ENCODE data around the gene CD79A.

CD79A gene

GRCh38 chr19:41872384-41872774 is 4.7 kb upstream of the CD79A start:
- TF ChIP-seq REST (IDR thresholded peaks at IDR 0.05; ENCODE audit: insufficient read depth in 1 of 2, low read depth in 2 of 2, low read length in 2 of 2) (no peak), POLR2AphosphoS5 (IDR thresholded peaks at IDR 0.05; ENCODE audit: low read depth, low read length) (peak; percentile 68)

- TF ChIP-seq FOXP2 (optimal IDR thresholded peaks at IDR 0.05; ENCODE audit: borderline replicate concordance, extremely low read depth, extremely low read length, insufficient read depth) (no peak), TAF1 (IDR thresholded peaks at IDR 0.05; ENCODE audit: borderline replicate concordance, insufficient read depth, low read length) (no peak), SIN3A (IDR thresholded peaks at IDR 0.05; ENCODE audit: borderline replicate concordance, insufficient read depth, low read length) (no peak), REST (IDR thresholded peaks at IDR 0.05; ENCODE audit: insufficient read depth in 1 of 2, low read depth in 2 of 2, low read length in 2 of 2) (no peak), POLR2AphosphoS5 (IDR thresholded peaks at IDR 0.05; ENCODE audit: low read depth, low read length) (no peak; the same call in 1 of the 2 replicates)
Observed at GRCh38 chr19:41872775-41873647, 4.1 kb upstream of the CD79A start.

- no peak for TF ChIP-seq SIN3A (IDR thresholded peaks at IDR 0.05; ENCODE audit: borderline replicate concordance, insufficient read depth, low read length)
- TF ChIP-seq POLR2AphosphoS5 (IDR thresholded peaks at IDR 0.05; ENCODE audit: low read depth, low read length) = no peak
- no peak for TF ChIP-seq TAF1 (IDR thresholded peaks at IDR 0.05; ENCODE audit: borderline replicate concordance, insufficient read depth, low read length)
- TF ChIP-seq REST (IDR thresholded peaks at IDR 0.05; ENCODE audit: insufficient read depth in 1 of 2, low read depth in 2 of 2, low read length in 2 of 2) = no peak
- no peak for TF ChIP-seq FOXP2 (optimal IDR thresholded peaks at IDR 0.05; ENCODE audit: borderline replicate concordance, extremely low read depth, extremely low read length, insufficient read depth)
Observed at GRCh38 chr19:41877916-41878905, 1.1 kb downstream of the CD79A start.

GRCh38 chr19:41879080-41879479 is 2.0 kb downstream of the CD79A start:
- TF ChIP-seq POLR2AphosphoS5 (IDR thresholded peaks at IDR 0.05; ENCODE audit: low read depth, low read length) (no peak), FOXP2 (optimal IDR thresholded peaks at IDR 0.05; ENCODE audit: borderline replicate concordance, extremely low read depth, extremely low read length, insufficient read depth) (no peak)

- TF ChIP-seq FOXP2 (optimal IDR thresholded peaks at IDR 0.05; ENCODE audit: borderline replicate concordance, extremely low read depth, extremely low read length, insufficient read depth) (no peak), TAF1 (IDR thresholded peaks at IDR 0.05; ENCODE audit: borderline replicate concordance, insufficient read depth, low read length) (no peak), POLR2AphosphoS5 (IDR thresholded peaks at IDR 0.05; ENCODE audit: low read depth, low read length) (no peak), SIN3A (IDR thresholded peaks at IDR 0.05; ENCODE audit: borderline replicate concordance, insufficient read depth, low read length) (no peak), REST (IDR thresholded peaks at IDR 0.05; ENCODE audit: insufficient read depth in 1 of 2, low read depth in 2 of 2, low read length in 2 of 2) (no peak)
Observed at GRCh38 chr19:41879670-41880328, 2.7 kb downstream of the CD79A start.

Measured in PFSK-1 (cell line).